Esophagus muscularis mucosa (tissue), 3 donors: ENCODE measurements around the gene TNNT2.

Experiments
- CTCF ChIP-seq, 3 experiments: fragments of 200-600 bp in 2 of 3; fragments of 450-650 bp in 1 of 3; sonication (generic) in 2 of 3; IDR thresholded peaks; one replicate each; pipeline ENCODE4 v1.5.1; 2017 to 2019; ENCODE audit warnings: antibody characterized with exemption in 3 of 3, mild to moderate bottlenecking in 2 of 3, moderate library complexity in 1 of 3
- POLR2A ChIP-seq: fragments of 450-650 bp; IDR thresholded peaks from one replicate; pipeline ENCODE4 v1.6.1; 2017; ENCODE audit warnings: antibody characterized with exemption, moderate library complexity, mild to moderate bottlenecking, low read depth
- POLR2AphosphoS5 ChIP-seq, 2 donors: sonication (generic); formaldehyde crosslinking; IDR thresholded peaks; one replicate each; pipeline ENCODE4 v1.6.1; 2017; ENCODE audit warnings: antibody characterized with exemption in 2 of 2

- TF ChIP-seq POLR2A (no peak), CTCF (IDR thresholded peaks at IDR 0.05) (no peak), POLR2AphosphoS5 (IDR thresholded peaks at IDR 0.05) (no peak)
Observed at GRCh38 chr1:201420608-201421002, 43.1 kb upstream of the TNNT2 start.
